ENCODE results near the gene TMC2.

- no peak for TF ChIP-seq CTCF (IDR thresholded peaks at IDR 0.05)
- no peak for TF ChIP-seq FOXP1 (CRISPR knock-in tag; IDR thresholded peaks at IDR 0.05; ENCODE audit: borderline replicate concordance)
- TF ChIP-seq GTF2I (CRISPR knock-in tag; conservative IDR thresholded peaks at IDR 0.05), result no peak
- no peak for TF ChIP-seq TEAD4 (CRISPR knock-in tag; IDR thresholded peaks at IDR 0.05)
- no peak for TF ChIP-seq MYBL2 (CRISPR knock-in tag; IDR thresholded peaks at IDR 0.05)
- no peak for TF ChIP-seq IRF2 (CRISPR knock-in tag; IDR thresholded peaks at IDR 0.05; ENCODE audit: borderline replicate concordance, low read depth)
- no peak for TF ChIP-seq NR2C2 (CRISPR knock-in tag; IDR thresholded peaks at IDR 0.05)
- no peak for TF ChIP-seq ZNF317 (CRISPR knock-in tag; IDR thresholded peaks at IDR 0.05; ENCODE audit: borderline replicate concordance, low read depth)
- TF ChIP-seq PRRX2 (CRISPR knock-in tag; IDR thresholded peaks at IDR 0.05), result no peak
- TF ChIP-seq JUN (CRISPR knock-in tag; IDR thresholded peaks at IDR 0.05), result no peak
- TF ChIP-seq SMAD4 (CRISPR knock-in tag; IDR thresholded peaks at IDR 0.05), result no peak
Observed at GRCh38 chr20:2690718-2691117, 154.3 kb downstream of the TMC2 start.

Measured in WTC11 (cell line).